ENCODE data around the gene ADIRF. TPM values are rescaled to one million over a fixed set of nuclear protein-coding genes. Genes with fewer than 3 reads are reported as not detected.
"Not testable (repeated sequence)": the region's sequence is repeated elsewhere in the genome, so short reads cannot be mapped to it uniquely, and the experiment has no call there.

Gene ADIRF
- polyA plus RNA-seq, 10 donors: 2.3 to 6.0 (median 3.6) TPM

- DNase-seq: not testable (repeated sequence)
Measured at GRCh38 chr10:87020056-87020455, 51.8 kb downstream of the ADIRF start, which contains the start of gene FAM25A. FAM25A (plus strand) TSS chr10:87020294; CDS start chr10:87020325, 31 bp downstream.

Other genes starting within 250 kb of the ADIRF start
- 10 to 100 TPM; 41.3 to 57.3 (median 50.0) TPM for gene BMPR1A, start 211.9 kb upstream of the ADIRF start, polyA plus RNA-seq (ENCODE audit: insufficient read length in 10 of 10)
- gene MMRN2, start 10.9 kb upstream of the ADIRF start, polyA plus RNA-seq (ENCODE audit: insufficient read length in 10 of 10): 10 to 100 TPM; 18.3 to 29.4 (median 20.3) TPM
- gene SNCG, start 9.9 kb upstream of the ADIRF start, polyA plus RNA-seq (ENCODE audit: insufficient read length in 10 of 10): 1 to 10 TPM; 3.2 to 9.9 (median 4.6) TPM
- gene FAM25A, start 51.8 kb downstream of the ADIRF start, polyA plus RNA-seq (ENCODE audit: insufficient read length in 10 of 10): not detected
- gene GLUD1, start 126.4 kb downstream of the ADIRF start, polyA plus RNA-seq (ENCODE audit: insufficient read length in 10 of 10): 10 to 100 TPM; 58.6 to 79.2 (median 65.8) TPM
- gene SHLD2, start 126.7 kb downstream of the ADIRF start, polyA plus RNA-seq (ENCODE audit: insufficient read length in 10 of 10): 10 to 100 TPM; 18.4 to 28.2 (median 22.9) TPM

Measured in muscle of back (tissue), 11 donors.